ENCODE results near the gene GNPTG.

DNA sequence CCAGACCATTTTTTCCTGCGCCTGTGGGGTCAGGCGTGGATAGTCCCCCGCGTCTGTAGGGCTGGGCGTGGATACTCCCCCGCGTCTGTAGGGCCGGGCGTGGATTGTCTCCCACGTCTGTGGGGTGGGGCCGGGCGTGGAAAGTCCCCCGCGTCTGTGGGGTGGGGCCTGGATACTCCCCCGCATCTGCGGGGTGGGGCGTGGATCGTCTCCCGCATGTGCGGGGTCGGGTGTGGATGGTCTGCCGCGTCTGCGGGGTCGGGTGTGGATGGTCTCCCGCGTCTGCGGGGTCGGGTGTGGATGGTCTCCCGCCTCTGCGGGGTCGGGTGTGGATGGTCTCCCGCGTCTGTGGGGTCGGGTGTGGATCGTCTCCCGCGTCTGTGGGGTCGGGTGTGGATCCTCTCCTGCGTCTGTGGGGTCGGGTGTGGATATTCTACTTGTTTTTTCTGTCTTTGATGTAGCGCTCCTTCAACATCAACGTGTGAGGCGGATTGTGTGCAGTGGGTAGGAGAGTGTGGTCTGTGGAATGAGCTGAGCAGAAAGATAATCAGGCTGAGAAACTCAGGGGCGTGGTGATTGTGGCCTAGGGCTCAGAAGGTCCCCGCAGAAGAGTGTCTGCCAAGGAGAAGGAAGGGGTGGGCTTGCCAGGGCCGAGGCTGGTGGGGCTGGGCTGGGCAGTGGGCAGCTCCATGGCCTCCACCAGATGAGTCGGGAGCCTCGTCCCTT is 3.2 kb downstream of the GNPTG start:
- TF ChIP-seq MYC (IDR thresholded peaks at IDR 0.05; ENCODE audit: low read depth, low read length) (no peak), JUN (IDR thresholded peaks at IDR 0.05; ENCODE audit: borderline replicate concordance, insufficient read depth, insufficient read length, low read depth) (no peak), POLR2A (IDR thresholded peaks at IDR 0.05; ENCODE audit: low read depth, low read length) (no peak), POLR2AphosphoS5 (IDR thresholded peaks at IDR 0.05; ENCODE audit: insufficient read depth, low read depth, low read length) (no peak), MAX (IDR thresholded peaks at IDR 0.05; ENCODE audit: insufficient read depth, insufficient read length) (no peak), EZH2 (IDR thresholded peaks at IDR 0.05; ENCODE audit: borderline replicate concordance, low read depth, low read length, severe bottlenecking) (no peak), FOS (IDR thresholded peaks at IDR 0.05; ENCODE audit: borderline replicate concordance, insufficient read depth, low read length) (no peak), GATA2 (IDR thresholded peaks at IDR 0.05; ENCODE audit: insufficient read depth, insufficient read length, low read depth, low read length) (no peak)
- TF ChIP-seq, protein P1, sequence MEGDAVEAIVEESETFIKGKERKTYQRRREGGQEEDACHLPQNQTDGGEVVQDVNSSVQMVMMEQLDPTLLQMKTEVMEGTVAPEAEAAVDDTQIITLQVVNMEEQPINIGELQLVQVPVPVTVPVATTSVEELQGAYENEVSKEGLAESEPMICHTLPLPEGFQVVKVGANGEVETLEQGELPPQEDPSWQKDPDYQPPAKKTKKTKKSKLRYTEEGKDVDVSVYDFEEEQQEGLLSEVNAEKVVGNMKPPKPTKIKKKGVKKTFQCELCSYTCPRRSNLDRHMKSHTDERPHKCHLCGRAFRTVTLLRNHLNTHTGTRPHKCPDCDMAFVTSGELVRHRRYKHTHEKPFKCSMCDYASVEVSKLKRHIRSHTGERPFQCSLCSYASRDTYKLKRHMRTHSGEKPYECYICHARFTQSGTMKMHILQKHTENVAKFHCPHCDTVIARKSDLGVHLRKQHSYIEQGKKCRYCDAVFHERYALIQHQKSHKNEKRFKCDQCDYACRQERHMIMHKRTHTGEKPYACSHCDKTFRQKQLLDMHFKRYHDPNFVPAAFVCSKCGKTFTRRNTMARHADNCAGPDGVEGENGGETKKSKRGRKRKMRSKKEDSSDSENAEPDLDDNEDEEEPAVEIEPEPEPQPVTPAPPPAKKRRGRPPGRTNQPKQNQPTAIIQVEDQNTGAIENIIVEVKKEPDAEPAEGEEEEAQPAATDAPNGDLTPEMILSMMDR (IDR thresholded peaks at IDR 0.05; ENCODE audit: extremely low read depth in 1 of 2, insufficient read depth in 1 of 2, low read depth in 1 of 2, low read length in 2 of 2), result no peak
